ENCODE results near the gene HMCN2. TPM values are rescaled to one million over a fixed set of nuclear protein-coding genes. Genes with fewer than 3 reads are reported as not detected.

The HMCN2 gene
- total RNA-seq, 2 donors from 2014 or later = 1.3 to 7.3 TPM

- no peaks in the 10 kb centered on the region for H3K36me3 ChIP-seq
- TF ChIP-seq, protein P1, sequence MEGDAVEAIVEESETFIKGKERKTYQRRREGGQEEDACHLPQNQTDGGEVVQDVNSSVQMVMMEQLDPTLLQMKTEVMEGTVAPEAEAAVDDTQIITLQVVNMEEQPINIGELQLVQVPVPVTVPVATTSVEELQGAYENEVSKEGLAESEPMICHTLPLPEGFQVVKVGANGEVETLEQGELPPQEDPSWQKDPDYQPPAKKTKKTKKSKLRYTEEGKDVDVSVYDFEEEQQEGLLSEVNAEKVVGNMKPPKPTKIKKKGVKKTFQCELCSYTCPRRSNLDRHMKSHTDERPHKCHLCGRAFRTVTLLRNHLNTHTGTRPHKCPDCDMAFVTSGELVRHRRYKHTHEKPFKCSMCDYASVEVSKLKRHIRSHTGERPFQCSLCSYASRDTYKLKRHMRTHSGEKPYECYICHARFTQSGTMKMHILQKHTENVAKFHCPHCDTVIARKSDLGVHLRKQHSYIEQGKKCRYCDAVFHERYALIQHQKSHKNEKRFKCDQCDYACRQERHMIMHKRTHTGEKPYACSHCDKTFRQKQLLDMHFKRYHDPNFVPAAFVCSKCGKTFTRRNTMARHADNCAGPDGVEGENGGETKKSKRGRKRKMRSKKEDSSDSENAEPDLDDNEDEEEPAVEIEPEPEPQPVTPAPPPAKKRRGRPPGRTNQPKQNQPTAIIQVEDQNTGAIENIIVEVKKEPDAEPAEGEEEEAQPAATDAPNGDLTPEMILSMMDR (IDR thresholded peaks at IDR 0.05) = no peak
- no peak for DNase-seq (ENCODE audit: low spot score)
Observed at GRCh38 chr9:130394814-130395470, 129.4 kb downstream of the HMCN2 start.

GRCh38 chr9:130395810-130396435, 130.4 kb downstream of the HMCN2 start:
- Histone ChIP-seq H3K27ac (no peak overlapping the region), H3K27me3 (no peaks in the 10 kb centered on the region), H3K9me3 (no peaks in the 10 kb centered on the region), H3K4me1 (no peaks in the 10 kb centered on the region), H3K4me3 (no peak overlapping the region), H3K36me3 (no peaks in the 10 kb centered on the region)
- TF ChIP-seq, protein P1 (IDR thresholded peaks at IDR 0.05) = no peak
- no peak for DNase-seq (ENCODE audit: low spot score)

More at GRCh38 chr9:130394814-130395470, 129.4 kb downstream of the HMCN2 start:
- Histone ChIP-seq H3K27ac (no peak overlapping the region), H3K4me3 (no peak overlapping the region), H3K9me3 (no peaks in the 10 kb centered on the region), H3K27me3 (no peaks in the 10 kb centered on the region), H3K4me1 (no peaks in the 10 kb centered on the region)

GRCh38 chr9:130396581-130396980, 131.0 kb downstream of the HMCN2 start:
- Histone ChIP-seq H3K9me3 (no peaks in the 10 kb centered on the region), H3K27ac (no peak overlapping the region), H3K36me3 (no peaks in the 10 kb centered on the region), H3K4me1 (no peaks in the 10 kb centered on the region), H3K4me3 (no peak overlapping the region), H3K27me3 (no peaks in the 10 kb centered on the region)
- no peak for DNase-seq (ENCODE audit: low spot score)
- TF ChIP-seq, protein P1 (IDR thresholded peaks at IDR 0.05) = no peak

DNA sequence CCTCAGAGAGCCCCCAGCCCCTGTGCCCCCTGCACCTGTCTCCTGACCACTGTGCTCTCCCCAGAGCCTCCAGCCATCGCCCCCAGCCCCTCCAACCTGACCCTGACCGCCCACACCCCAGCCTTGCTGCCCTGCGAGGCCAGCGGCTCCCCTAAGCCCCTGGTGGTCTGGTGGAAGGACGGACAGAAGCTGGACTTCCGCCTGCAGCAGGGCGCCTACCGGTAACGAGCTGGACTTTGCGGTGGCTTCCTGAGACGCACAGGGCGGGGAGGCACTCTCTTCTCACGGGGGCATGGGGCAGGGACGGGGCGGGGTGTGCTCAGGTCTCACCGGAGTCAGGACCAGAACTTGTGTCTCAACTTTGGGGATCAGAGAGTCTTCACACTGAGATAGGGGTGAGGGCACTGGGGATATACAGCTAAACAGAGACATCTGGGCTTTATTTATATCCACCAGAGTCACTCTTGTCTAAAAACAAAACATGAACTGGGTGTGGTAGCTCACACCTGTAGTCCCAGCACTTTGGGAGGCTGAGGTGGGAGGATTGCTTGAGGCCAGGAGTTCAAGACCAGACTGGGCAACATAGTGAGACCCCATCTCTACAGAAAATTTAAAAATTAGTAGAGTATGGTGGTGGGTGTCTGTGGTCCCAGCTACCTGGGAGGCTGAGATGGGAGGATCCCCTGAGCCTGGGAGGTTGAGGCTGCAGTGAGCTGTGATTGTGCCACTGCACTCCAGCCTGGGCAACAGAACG, 133.1 kb downstream of the HMCN2 start:
- Histone ChIP-seq H3K36me3 (no peaks in the 10 kb centered on the region), H3K9me3 (no peaks in the 10 kb centered on the region)
- TF ChIP-seq, protein P1 (IDR thresholded peaks at IDR 0.05) = no peak

DNA sequence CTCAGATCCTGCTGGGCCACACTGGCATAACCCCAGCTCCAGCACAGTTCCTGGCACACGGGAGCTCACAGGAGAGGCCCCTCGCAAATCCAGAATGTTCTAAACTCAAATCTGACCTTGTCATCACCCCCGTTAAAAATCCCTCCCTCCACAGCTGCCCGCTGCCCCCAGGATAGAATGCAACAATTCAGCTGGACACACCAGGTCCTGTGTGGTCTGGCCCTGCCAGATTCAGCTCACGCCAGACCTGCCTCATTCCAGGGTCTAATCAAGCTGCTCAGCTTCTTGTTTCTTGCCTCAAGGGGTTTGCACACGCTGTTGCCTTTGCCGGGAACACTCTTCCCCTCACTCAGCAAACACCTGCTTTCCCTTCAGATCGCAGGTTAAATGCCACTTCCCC, 134.2 kb downstream of the HMCN2 start:
- Histone ChIP-seq H3K4me1 (no peaks in the 10 kb centered on the region), H3K27me3 (no peaks in the 10 kb centered on the region), H3K27ac (no peak overlapping the region), H3K36me3 (no peaks in the 10 kb centered on the region), H3K4me3 (no peak overlapping the region), H3K9me3 (no peaks in the 10 kb centered on the region)
- DNase-seq (ENCODE audit: low spot score) = no peak
- TF ChIP-seq, protein P1 (IDR thresholded peaks at IDR 0.05) = no peak

More for the DNA sequence above, 133.1 kb downstream of the HMCN2 start:
- Histone ChIP-seq H3K27ac (no peak overlapping the region), H3K4me3 (no peak overlapping the region), H3K4me1 (no peaks in the 10 kb centered on the region), H3K27me3 (no peaks in the 10 kb centered on the region)
- no peak for DNase-seq (ENCODE audit: low spot score)

Measured in right atrium auricular region (tissue), 2 donors.